Stimulated activated CD4-positive, alpha-beta T cell treated with anti-CD3 and anti-CD28 coated beads, TNF-alpha, amount 100 ng/mL, for 1 hour (primary cell): ENCODE measurements around the gene PLCG2.
"Not testable (repeated sequence)": the region's sequence is repeated elsewhere in the genome, so short reads cannot be mapped to it uniquely, and the experiment has no call there.

Experiments used
- DNase-seq, 3 donors: peaks; one replicate each; pipeline ENCODE4 v3.0.0-alpha.2; 2020; ENCODE audit warnings: low read depth in 3 of 3, low spot score in 1 of 3

Gene PLCG2

DNA sequence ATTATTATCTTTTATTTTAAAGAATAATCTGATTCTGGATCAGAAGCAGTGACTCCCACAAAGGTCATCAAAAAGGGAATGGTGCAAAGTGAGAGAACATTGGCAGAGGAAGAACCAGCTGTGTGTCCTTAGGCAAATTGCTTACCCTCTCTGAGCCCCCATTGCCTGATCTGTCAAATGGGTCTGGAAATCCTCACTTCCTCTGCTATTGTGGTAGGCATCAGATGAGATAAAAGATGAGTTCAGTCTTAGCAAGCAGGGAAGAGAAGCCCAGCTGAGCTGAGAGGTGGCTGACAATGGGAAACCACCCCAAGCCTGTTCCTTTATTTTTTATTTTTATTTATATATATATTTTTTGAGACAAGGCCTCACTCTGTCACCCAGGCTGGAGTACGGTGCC, 24.2 kb upstream of the PLCG2 start:
- DNase-seq = no peak

DNA sequence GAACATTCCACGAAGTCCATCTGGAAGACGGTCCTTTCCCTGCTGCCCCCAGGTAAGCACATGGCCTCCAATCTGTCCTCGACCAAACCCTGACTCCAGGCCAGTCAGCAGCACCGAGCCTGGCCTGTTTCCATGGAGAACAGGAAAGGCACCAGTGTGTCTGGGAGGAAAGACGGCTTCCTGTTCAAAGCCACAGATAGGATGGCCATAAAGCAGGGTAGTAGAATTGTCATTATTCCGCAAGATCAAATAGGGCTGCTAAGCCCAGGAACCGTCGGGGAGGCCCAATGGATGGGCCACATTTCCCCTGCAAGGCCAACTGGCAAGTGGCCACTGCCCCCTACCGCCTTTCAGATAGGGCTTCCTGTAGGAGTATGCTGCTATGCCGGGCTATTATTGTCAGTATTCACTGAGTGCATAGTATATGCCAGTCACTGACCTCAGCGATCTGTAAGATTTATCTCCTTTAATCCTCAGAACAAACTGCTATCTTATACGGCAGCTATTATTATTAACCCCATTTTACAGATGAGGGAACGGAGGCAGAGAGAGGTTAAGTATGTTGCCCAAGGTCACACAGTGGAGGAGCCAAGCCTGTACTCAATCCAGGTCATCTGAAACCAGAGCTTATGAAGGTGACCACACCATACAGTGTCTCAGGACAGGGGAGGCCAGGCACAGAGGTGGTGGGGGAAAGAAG, 23.0 kb upstream of the PLCG2 start:
- DNase-seq = no peak

DNA sequence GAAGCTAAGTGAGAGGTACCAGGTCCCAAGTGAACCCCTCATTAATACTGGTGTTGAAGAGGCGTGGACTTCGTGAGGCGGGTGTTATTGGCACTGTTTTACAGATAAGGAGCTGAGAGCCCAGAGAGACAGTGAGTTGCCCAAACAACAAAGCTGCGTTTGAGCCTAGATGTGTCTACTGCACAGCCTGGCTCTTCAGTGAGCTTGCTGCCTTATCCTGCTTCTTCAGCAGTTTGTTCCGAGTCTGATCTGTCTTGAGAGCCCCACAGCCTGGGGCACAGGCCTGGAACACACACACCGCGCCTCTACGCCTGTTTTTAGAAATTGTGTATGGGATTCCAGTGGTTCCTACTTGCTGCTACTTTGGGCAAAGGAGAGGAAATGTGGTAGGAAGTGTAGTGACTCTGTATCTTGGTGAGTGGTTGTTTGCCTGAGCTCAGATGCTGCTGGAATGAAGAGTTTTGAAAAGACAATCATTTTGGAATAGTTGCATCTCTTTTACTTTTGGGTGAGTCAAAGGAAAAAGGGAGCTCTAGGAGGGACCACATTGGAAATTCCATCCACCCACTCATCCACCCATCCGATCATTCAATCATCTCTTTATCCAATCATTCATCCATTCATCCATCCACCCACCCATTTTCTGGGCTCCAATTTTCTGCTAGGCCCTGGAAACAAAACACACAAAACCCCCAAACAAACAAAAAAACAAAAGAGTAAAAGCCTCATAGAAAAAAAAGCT, 22.3 kb upstream of the PLCG2 start:
- DNase-seq = no peak

DNA sequence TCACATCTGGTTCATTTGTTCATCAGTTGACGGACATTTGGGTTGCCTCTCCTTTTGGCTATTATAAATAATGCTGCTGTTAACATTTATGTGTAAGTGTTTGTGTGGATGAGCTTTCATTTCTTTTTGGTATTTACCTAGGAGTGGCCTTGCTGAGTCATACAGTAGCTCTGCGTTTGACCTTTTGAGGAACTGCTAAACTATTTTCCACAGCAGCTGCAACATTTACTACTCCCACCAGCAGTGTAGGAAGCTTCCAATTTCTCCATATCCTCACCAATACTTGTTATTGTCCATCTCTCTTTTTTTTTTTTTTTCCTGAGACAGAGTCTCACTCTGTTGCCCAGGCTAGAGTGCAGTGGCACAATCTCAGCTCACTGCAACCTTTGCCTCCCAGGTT, 20.7 kb upstream of the PLCG2 start:
- DNase-seq = no peak

DNA sequence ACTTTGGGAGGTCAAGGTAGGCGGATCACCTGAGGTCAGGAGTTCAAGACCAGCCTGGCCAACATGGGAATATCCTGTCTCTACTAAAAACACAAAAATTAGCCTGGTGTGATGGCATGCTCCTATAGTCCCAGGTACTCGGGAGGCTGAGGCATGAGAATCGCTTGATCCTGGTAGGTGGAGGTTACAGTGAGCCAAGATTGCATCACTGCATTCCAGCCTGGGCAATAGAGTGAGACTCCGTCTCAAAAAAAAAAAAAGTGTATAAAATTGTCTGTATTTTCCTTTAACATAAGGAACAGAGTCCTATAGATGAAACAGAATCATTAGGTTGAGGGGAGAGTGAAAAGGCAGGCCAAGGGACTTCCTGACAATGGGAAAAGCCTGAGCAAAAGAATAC, 16.8 kb upstream of the PLCG2 start:
- DNase-seq = not testable (repeated sequence)

DNA sequence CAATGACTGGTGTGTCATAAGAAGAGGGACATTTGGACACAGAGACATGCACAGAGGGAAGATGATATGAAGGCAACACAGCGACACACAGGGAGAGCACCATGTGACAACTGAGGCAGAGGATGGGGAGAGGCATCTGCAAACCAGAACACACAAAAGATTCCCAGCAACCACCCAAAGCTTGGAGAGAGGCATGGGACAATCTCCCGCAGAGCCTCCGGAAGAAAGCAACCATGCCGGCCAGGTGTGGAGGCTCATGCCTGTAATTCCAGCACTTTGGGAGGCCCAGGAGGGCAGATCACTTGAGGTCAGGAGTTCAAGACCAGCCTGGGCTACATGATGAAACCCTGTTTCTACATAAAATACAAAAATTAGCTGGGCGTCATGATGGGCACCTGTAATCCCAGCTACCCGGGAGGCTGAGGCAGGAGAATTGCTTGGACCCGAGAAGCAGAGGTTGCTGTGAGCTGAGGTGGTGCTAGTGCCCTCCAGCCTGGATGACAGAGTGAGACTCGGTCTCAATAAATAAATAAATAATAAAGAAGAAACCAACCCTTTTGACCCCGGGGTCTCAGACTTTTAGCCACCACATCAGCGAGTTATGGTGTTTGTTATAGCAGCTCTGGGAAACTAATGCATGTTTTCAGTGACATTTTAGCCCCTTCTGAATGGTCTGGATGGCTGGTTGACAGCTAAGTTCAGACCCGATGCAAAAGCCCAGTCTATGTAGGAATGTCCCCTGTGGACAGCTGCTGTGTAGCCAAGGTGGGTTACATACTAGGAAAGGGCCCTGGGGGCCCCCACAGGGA, 13.8 kb upstream of the PLCG2 start:
- no peak for DNase-seq

DNA sequence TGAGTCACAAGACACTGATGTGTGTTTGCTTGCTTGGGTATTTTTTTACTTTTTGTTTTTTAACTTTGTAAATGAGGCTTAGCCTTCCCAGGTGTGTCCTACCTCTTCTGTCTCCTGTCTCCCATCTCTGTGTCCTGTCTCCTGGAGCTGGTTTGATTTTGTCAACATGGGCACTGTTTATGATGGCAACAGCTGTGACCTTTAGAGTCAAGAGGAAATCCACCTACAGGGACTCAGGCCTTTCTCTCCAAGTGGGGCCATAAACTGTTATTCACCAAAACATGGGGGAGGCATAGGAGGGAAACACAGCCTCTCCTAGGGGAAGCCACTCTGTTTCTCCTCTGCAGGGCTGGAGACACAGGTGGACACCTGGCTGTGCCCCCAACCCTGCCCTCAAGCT, 13.1 kb upstream of the PLCG2 start:
- no peak for DNase-seq

DNA sequence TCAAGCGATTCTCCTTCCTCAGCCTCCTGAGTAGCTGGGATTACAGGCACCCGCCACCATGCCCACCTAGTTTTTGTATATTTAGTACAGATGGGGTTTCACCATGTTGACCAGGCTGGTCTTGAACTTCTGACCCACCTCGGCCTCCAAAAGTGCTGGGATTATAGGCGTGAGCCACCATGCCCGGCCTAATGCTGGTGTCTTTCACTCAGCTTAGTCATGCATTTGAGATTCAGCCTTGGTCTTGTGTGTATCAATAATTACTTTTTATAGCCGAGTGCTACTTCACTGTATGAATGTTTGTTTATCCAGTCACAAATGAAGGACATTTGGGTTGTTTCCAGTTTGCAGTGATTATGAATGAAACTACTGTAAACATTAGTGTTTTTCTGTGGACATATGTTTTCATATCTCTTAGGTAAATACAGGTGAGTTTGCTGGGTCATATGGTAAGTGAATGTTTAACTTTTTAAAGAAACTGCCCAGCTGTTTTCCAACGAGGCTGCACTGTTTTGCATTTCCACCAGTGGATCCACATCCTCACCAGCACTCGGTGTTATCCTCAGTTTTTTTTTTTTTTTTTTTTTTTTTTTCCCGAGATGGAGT, 11.0 kb upstream of the PLCG2 start:
- DNase-seq = no peak

DNA sequence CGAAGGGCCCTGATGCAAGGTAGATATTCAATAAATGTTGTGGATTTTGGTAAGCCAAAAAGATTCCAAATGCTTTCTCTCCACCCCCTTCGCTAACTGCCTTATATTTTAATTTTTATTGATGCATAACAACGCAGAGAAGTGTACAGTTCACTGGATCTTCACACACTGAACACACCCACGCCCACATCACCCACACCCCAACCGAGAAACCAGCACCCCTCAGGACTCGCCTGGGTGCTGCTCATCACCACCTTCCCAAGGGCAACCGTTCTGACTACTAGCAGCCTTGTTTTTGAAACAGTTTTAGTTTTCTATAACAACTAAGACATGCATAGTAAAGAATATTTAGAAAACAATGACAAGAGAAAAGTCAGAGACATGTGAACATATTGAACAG, 9.1 kb upstream of the PLCG2 start:
- no peak for DNase-seq

DNA sequence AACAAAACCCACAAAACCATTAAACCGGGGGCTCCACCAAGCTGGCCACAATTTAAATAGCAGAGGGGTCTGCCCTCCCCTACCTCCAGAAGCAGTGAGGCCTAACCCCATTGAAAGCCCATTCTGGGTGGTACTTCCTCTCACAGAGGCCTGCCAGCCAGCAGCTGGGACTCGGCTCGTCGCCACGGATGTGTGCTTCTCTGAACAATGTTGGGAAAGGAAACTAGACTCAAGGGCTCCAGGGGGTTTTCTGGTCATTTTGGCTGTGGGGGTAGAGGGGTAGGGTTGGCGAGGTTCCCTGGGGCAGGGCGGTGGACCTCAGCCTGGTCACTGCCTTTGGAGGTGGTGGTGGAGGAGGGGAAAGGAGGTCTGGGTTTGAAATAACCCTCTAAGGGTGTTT, 4.7 kb upstream of the PLCG2 start:
- DNase-seq = no peak

DNA sequence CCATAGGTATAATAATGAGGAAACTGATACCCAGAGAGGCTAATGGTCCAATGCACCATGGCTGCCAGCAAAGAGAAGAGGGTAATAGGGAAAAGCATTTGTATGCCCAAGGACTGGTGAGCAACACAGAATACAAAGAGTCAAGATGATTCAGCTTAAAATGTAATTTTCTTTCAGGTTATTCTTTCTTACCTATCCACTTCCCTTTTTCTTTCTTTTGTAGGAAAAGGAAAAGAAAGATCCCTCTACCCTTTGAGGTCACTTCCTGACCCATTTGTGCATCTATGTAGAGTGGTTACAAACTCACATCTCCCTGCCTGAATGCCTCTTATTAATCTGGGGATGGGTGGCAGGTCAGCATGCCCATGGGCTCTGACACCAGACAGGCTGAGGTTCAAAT, 3.5 kb upstream of the PLCG2 start:
- DNase-seq = no peak

DNA sequence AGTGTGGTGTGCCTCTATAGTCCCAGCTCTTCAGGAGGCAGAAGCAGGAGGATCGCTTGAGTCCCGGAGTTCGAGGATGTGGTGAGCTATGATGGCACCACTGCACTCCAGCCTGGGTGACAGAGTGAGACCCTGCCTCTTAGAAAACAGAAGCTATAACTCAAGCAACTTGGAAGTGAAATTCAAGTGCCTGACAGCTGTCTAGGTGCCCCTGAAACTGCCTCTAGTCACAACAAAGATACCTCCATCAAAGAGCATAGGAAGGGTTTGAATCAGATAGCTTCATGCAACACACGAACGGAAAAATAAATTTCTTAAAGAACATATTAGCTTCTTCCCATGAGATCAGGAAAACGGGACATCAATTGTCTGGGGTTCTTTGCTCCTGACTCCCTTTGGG, 860 bp upstream of the PLCG2 start:
- DNase-seq = no peak

DNA sequence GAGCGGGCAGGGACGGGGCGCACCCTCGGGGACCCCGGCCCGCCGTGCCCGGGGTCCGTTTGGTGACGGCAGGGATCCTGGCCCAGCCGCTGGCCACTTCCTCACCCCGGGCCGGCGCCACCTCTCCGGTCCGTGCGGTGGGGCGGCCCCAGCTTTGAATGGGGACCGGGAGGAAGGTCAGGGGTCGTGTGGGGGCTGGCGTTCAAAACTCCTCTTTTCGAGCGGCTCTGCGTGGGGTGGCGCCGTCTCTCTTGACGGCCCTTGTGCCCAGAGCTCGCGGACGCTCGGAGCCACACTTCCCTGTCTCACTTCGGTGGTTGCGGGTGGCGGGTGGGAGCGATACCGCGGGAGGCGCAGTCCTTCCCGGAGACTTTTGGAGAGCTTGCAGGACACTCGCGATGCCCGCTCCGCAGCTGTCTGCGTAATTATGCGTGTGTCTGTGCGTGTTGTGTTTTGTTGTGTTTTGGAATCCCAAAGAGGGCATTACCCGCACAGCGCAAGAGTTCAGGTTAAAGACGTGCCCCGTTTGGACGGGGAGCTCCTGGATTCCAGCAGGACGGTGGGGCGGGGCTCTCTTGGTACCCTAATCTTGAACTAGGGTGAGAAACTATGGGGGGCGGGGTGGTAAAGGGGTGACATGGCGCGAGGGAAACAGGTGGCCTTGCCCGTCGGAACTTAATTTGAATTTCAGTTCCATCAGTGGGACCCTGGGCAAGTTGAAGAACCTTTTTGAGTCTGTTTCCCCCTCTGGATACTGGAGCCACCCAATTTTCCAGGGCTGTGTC, 637 bp downstream of the PLCG2 start:
- no peak for DNase-seq

DNA sequence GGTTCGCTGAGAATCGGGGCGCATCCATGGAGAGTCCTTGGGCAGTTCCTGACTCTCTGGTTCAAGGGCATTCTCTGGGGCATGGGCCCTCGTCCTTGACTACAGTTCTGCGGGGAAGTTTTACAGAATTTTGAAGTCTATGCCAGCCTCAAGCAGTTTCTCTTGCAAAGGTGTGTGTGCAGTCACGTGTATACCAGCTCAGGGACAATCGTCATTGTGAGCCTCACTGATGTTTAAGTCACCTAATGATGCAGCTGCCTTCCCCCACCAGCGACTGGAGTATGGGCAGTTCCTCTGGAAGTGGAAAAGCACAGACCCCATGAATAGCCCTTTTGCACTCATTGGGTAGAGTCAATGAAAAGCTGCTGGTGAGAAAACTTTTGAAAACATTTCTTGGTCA, 1.3 kb downstream of the PLCG2 start:
- no peak for DNase-seq

DNA sequence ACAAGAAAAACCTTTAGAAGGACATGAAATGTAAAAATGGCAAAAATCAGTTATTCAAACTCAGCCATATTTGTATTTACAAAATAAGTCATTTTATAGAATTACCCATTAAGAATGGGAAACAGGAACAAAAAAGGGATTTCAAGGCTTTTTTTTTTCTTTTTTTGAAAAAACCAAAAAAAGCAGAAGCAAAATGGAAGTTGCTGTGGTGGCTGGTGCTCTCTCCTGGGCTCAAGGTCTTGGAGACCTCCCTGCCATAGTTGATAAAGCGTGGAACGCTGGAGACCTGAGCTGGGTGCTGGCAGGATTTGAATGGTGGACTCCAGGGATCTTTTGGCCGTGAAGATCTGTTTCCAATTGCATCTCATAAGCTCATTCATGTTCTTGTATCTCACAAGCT, 3.1 kb downstream of the PLCG2 start:
- DNase-seq = no peak

DNA sequence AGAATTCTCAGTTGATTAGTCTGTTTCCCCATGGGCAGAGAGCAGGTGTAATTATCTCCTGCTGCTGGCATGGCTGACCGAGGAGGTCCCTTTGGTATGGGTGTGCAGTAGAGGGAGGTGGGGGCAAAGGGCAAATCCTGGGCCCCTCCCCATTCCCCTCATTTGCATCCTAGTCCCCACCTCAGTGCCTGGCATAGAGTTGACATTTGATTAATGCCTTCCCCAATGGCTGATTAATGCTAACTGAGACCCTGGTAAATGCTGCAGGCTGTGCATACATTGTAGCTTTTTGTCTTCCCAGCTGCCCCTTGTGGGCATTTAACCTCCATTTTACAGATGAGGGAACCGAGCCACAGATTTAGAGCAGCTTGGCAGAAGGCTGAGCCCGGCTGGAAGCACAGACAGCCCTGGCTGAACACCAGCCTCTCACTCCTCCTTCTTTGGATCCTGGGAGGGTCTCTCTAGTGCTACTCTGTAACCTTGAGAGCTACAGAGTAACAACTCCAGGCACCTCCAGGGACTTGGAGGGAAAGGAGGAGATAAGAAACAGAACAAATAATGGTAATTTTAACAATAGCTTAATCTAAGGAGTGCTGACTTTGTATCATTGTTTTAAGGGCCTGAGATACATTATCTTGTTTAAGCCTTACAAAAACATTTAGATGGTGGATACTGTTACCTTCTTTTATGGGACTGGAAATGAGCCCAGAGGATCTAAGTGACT, 5.1 kb downstream of the PLCG2 start:
- DNase-seq = no peak

DNA sequence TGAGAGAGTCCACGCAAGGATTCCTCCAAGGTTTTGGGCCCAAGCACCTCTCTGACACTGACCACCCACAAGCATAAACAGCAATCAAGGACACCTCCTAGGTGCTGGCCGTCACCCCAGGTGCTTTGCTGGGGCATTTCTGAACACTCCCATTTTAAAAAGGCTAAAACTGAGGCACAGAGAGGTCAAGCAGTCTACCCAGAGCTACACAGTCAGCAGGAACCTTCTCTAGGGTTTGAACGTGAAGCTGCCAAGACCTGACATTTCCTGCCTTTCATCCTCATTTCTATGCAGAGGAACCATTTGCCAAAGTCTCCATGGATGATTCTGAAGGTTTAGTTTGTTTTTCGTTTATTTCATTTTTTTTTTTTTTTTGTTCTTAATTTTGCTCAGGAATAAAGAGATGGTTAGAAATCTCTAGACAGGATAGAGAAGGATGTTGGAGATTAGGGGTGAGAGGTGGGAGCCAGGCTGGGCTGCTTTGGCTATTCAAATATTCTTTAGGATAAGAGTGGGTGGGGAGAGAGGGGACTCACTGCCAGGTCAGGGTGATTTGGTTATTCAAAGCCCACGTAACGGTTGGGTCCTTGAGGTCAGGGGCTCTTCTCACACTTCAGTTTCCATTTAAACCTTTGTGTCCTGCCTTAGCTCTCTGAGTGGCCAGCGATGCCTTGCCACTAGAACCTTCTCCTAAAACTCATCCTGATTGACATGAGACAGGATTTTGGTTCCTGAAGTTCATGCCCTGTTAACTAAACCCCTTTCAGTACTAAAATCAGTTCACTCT, 6.2 kb downstream of the PLCG2 start:
- no peak for DNase-seq

DNA sequence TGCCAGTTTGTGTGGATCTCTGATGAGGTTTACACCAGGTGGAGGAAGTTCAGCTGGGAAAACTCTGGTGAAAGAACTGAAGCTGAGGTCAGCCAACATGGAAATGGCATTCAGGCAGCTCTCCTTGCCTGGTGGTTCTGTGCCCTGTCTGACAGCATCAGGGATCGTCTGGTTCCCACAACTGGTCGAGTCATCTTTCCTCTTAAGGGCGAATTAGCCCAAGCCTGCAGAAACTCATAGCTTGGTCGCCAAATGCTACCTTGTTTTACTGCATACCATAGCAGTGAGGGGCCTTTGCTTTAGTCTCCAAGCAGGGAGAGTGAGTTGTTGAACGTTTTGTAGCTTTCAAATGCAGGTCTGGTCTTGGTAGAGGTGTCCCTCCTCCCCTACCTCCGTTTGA, 7.2 kb downstream of the PLCG2 start:
- no peak for DNase-seq

DNA sequence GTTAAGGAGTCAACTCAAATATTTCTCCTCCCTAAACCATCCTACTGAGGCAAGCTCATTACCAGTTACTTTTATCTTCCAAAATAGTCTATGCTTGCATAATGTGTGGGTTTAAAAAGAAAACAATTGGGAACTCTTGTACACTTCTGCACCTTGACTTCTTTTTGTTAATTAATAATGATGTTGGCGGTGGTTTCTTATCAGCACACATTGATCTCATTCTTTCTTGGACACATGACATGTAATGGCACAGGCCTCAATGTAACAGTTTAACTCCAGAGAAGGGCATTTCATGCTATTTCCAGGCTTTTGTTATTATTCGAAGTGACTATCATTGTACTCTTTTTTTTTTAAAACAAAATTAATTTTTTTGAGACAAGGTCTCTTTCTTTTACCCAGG, 7.8 kb downstream of the PLCG2 start:
- DNase-seq = no peak

DNA sequence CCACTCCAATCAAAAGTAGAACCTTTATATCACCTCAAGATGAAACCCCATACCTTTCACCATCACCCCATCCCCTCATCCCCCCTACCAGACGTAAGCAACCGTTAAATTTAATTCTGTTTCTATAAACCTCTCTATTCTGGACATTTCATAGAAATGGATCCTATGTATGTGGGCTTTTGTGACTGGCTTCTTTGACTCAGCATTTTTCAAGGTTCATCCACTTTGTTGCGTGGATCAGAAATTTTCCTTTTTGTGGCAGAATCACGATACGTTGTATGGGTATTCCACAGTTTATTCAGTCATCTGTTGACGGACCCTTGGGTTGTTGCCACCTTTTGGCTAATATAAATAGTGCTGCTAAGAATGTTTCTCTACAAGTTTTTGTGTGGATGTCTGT, 8.6 kb downstream of the PLCG2 start:
- DNase-seq = no peak
